Type B pancreatic cell (in vitro differentiated cells): ENCODE results near the gene TMTC4. TPM values are rescaled to one million over a fixed set of nuclear protein-coding genes. Genes with fewer than 3 reads are reported as not detected.

ENCODE experiments used
- DNase-seq: peaks from one replicate; pipeline ENCODE4 v3.0.0; 2021; ENCODE audit warnings: mixed read lengths; ENCODE audit not compliant: unreplicated experiment; ENCODE audit errors: extremely low spot score
- H3K27ac Mint-ChIP-seq: 2 replicates; pipeline ENCODE4 v1.8.0; 2021; ENCODE audit warnings: mild to moderate bottlenecking, mixed read lengths
- H3K27me3 Mint-ChIP-seq: 2 replicates; pipeline ENCODE4 v1.8.0; 2021; ENCODE audit warnings: mixed read lengths
- H3K36me3 Mint-ChIP-seq: 2 replicates; pipeline ENCODE4 v1.8.0; 2021; ENCODE audit warnings: mixed read lengths
- H3K4me1 Mint-ChIP-seq: one replicate; pipeline ENCODE4 v1.8.0; 2021; ENCODE audit warnings: mixed read lengths; ENCODE audit not compliant: unreplicated experiment
- H3K4me3 Mint-ChIP-seq: 2 replicates; pipeline ENCODE4 v1.8.0; 2021; ENCODE audit warnings: mild to moderate bottlenecking, mixed read lengths
- H3K9me3 Mint-ChIP-seq: 2 replicates; pipeline ENCODE4 v1.8.0; 2021; ENCODE audit warnings: mixed read lengths
- total RNA-seq: library from RNA; stranded (reverse); gene quantifications from 2 replicates; pipeline ENCODE4 v1.2.1, GENCODE V29; 2021; ENCODE audit warnings: low replicate concordance
- TF ChIP-seq, protein P1 (sequence below): fragments of 200-600 bp; sonication (generic); conservative IDR thresholded peaks from 2 replicates; pipeline ENCODE4 v1.5.0; 2021; ENCODE audit warnings: antibody characterized with exemption, mild to moderate bottlenecking

TMTC4 gene
- total RNA-seq, 1 donor from 2014 or later: 44.5 TPM

DNA sequence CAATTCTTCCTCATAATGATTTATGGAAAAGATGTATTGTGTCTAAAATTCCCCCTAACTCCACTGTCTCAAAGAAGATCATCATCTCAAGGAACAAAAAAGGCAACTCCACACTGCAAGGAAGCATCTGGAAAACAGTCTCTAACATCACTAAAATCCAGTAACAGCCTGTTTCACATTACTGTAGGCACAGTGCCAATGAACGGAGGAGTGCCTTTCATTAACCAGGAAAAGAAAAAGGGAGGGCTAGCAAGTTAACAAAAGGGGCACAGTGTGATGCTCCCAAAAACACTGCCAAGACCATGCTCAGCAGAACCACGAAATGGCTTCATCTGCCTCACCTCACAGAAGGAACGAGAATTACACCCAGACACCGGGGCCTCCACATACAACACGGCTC lies 8.5 kb downstream of the TMTC4 start:
- Mint-ChIP-seq H3K27me3 (no peaks in the 10 kb centered on the region), H3K4me1 (peaks cover 31% of the 10 kb centered on the region), H3K36me3 (peaks cover 46% of the 10 kb centered on the region), H3K27ac (no peak overlapping the region), H3K4me3 (peak overlapping the region; percentile 0), H3K9me3 (no peaks in the 10 kb centered on the region)
- DNase-seq: peak; percentile 43
- TF ChIP-seq, protein P1, sequence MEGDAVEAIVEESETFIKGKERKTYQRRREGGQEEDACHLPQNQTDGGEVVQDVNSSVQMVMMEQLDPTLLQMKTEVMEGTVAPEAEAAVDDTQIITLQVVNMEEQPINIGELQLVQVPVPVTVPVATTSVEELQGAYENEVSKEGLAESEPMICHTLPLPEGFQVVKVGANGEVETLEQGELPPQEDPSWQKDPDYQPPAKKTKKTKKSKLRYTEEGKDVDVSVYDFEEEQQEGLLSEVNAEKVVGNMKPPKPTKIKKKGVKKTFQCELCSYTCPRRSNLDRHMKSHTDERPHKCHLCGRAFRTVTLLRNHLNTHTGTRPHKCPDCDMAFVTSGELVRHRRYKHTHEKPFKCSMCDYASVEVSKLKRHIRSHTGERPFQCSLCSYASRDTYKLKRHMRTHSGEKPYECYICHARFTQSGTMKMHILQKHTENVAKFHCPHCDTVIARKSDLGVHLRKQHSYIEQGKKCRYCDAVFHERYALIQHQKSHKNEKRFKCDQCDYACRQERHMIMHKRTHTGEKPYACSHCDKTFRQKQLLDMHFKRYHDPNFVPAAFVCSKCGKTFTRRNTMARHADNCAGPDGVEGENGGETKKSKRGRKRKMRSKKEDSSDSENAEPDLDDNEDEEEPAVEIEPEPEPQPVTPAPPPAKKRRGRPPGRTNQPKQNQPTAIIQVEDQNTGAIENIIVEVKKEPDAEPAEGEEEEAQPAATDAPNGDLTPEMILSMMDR: no peak

GRCh38 chr13:100665403-100665802 lies 9.2 kb downstream of the TMTC4 start:
- peaks cover 31% of the 10 kb centered on the region for H3K4me1 Mint-ChIP-seq
- H3K4me3 Mint-ChIP-seq: no peak overlapping the region
- no peaks in the 10 kb centered on the region for H3K27me3 Mint-ChIP-seq
- TF ChIP-seq, protein P1: no peak
- H3K36me3 Mint-ChIP-seq: peaks cover 46% of the 10 kb centered on the region
- DNase-seq: peak; percentile 53
- no peaks in the 10 kb centered on the region for H3K9me3 Mint-ChIP-seq
- H3K27ac Mint-ChIP-seq: no peak overlapping the region

DNA sequence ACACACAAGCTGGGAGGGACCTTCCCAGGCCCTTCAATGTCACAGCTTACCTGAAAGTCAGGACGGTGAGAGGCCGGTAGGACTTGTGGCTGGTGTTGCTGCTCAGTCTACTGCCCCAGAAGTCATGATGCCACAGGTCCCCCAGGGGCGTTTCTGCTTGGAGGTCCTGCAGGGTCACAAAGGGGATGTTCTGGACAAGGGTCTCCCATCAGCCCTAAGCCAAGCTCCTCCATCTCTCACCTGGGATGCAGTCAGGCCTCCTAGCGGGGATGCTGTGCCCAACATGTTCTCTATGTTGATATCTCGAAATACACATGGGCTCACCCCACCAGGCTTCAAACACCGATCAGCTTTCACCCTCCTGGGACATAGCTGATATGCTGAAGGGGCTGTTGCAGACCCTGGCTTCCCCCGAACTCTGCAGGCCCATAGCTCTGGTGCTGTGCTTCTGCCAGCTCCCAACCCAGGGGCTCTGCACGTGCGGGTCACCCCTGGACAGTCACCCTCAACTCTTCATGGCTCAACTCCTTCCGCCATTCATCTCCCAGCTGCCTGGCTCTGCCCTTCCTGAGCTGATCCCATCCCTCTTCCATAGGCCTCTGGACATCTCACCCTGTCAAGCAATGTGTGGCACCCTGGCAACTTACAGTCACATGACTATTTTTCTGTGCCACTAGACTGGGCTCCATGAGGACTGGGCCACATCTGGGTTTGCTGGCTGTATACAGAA lies 10.3 kb downstream of the TMTC4 start:
- DNase-seq: peak; percentile 54
- Mint-ChIP-seq H3K36me3 (peaks cover 46% of the 10 kb centered on the region), H3K27me3 (no peaks in the 10 kb centered on the region), H3K4me1 (peaks cover 31% of the 10 kb centered on the region), H3K27ac (no peak overlapping the region), H3K9me3 (no peaks in the 10 kb centered on the region), H3K4me3 (no peak overlapping the region)
- TF ChIP-seq, protein P1: no peak

DNA sequence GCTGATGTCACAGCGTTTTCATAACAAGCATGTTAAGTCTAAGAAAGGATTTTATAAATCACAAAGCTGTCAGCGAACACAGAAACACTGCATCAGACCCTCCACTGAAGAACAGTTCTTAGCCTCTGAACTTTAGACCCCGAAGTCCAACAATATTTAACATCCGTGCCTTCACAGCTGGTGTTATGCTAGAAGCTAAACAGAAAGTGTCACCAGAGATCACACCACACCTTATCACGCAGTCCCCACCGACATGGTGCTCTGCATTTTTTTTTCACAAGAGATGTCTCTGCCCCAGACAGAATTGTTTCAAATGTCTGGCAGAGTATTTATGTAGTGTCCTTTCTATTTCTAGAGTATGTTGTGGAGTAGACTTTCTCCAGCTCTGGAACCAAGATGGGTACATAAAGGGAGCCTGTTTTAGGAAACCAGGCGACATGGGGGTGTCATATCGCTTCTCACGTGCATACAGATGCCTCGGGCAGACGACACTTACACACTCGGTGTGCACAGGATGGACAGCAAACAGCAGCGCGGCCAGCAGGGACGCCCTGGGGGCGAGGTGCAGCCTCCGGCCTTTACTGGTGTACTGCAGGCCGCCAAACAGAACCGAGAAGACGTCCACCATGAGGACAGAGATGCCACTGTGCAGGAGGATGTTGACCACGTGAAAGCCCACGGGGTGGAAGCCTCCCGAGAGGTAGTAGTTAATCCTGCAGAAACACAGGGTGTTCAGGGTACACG lies 12.0 kb downstream of the TMTC4 start:
- Mint-ChIP-seq H3K27me3 (no peaks in the 10 kb centered on the region), H3K9me3 (no peaks in the 10 kb centered on the region), H3K27ac (peak overlapping the region; percentile 39), H3K36me3 (peaks cover 48% of the 10 kb centered on the region), H3K4me3 (no peak overlapping the region), H3K4me1 (peaks cover 25% of the 10 kb centered on the region)
- DNase-seq: peak; percentile 53
- TF ChIP-seq, protein P1: no peak

DNA sequence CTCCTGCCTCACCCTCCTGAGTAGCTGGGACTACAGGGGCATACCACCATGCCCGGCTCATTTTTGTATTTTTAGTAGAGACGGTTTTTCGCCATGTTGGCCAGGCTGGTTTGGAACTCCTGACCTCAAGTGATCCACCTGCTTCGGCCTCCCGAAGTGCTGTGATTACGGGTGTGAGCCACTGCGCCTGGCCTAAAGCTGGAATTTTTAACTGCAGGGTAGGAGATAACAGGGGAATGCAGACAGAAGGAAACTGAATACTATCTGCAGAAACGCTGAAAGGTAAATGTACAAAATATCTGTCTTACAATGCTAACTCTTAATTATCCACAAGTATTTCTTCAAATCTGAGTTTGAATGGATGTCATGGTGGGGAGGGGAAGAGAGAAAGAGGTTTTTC lies 13.8 kb downstream of the TMTC4 start:
- Mint-ChIP-seq H3K36me3 (peaks cover 49% of the 10 kb centered on the region), H3K27ac (no peak overlapping the region), H3K27me3 (no peaks in the 10 kb centered on the region), H3K9me3 (no peaks in the 10 kb centered on the region), H3K4me3 (no peak overlapping the region), H3K4me1 (peaks cover 13% of the 10 kb centered on the region)
- DNase-seq: no peak
- TF ChIP-seq, protein P1: no peak
